Testis (tissue), 3 donors: ENCODE results near the gene ENTREP3. TPM values are rescaled to one million over a fixed set of nuclear protein-coding genes. Genes with fewer than 3 reads are reported as not detected.
A peak's percentile ranks its signal among the peaks of the same experiment; 100 is the strongest.

Experiments used
- DNase-seq: peaks from one replicate; pipeline ENCODE4 v3.0.0-alpha.2; 2019
- H3K27ac ChIP-seq, 2 donors: fragments of 200-600 bp; sonication (generic); one replicate each; pipeline ENCODE4 v1.5.1; 2019
- H3K27me3 ChIP-seq: fragments of 200-600 bp; sonication (generic); one replicate; pipeline ENCODE4 v1.5.1; 2019
- H3K36me3 ChIP-seq: fragments of 200-600 bp; sonication (generic); one replicate; pipeline ENCODE4 v1.5.1; 2017; ENCODE audit warnings: low read depth; ENCODE audit errors: missing control alignments
- H3K4me1 ChIP-seq: fragments of 200-600 bp; sonication (generic); one replicate; pipeline ENCODE4 v1.5.1; 2019
- H3K4me3 ChIP-seq, 2 donors: fragments of 200-600 bp; sonication (generic); one replicate each; pipeline ENCODE4 v1.5.1; 2017 to 2019
- H3K9me3 ChIP-seq: fragments of 200-600 bp; sonication (generic); one replicate; pipeline ENCODE4 v1.5.1; 2017
- CTCF ChIP-seq, 3 experiments: fragments of 450-650 bp in 2 of 3; fragments of 200-600 bp in 1 of 3; sonication (generic) in 1 of 3; IDR thresholded peaks; one replicate each; pipeline ENCODE4 v1.5.1; 2016 to 2019; ENCODE audit warnings: antibody characterized with exemption in 3 of 3, mild to moderate bottlenecking in 2 of 3, moderate library complexity in 1 of 3
- POLR2A ChIP-seq: fragments of 450-650 bp; IDR thresholded peaks from one replicate; pipeline ENCODE4 v1.6.1; 2017; ENCODE audit warnings: antibody characterized with exemption, mild to moderate bottlenecking, moderate library complexity
- WGBS, 2 donors: methylation state at CpG; one replicate each; pipeline ENCODE4 v1.1.5; 2018; 5-methylcytosine and 5-hydroxymethylcytosine counted together
- intact Hi-C: fragments of 100-400 bp; cut with DNase I; formaldehyde crosslinking; loops from one replicate; pipeline ENCODE4 v1.15.1; 2023; ENCODE audit warnings: low total_unique reads
- polyA plus RNA-seq: library from polyadenylated mRNA; stranded (reverse); fragments of 350-450 nt; fragmentation: Illumina TruSeq; extraction: RNeasy Lipid Tissue Mini Kit (QIAGEN cat#74804); gene quantifications from one replicate; pipeline ENCODE4 v1.2.3, GENCODE V29; 2014; ENCODE audit warnings: low read depth, low replicate concordance; ENCODE audit not compliant: insufficient read depth
- total RNA-seq, 2 donors: library from RNA; depleted of rRNA; stranded (reverse); fragments of >200 nt; gene quantifications; one replicate each; pipeline ENCODE4 v1.2.3, GENCODE V29; 2016

ENTREP3 gene
- total and polyA plus RNA-seq, 3 donors from 2014 or later: 14.3 to 27.9 (median 15.8) TPM

- intact Hi-C loops: no loop called here
- Histone ChIP-seq H3K4me3 (no peak overlapping the region), H3K36me3 (no peaks in the 10 kb centered on the region), H3K27ac (no peak overlapping the region), H3K27me3 (no peaks in the 10 kb centered on the region), H3K4me1 (peaks cover 12% of the 10 kb centered on the region), H3K9me3 (no peaks in the 10 kb centered on the region)
- DNase-seq: no peak
- TF ChIP-seq POLR2A: no peak
- no peak for TF ChIP-seq CTCF (IDR thresholded peaks at IDR 0.05)
- 80 to 88% methylated on average over 2 of the region's 2 CpGs for WGBS, 2 donors
These were observed 24.0 kb upstream of the ENTREP3 start for GRCh38 chr1:155279268-155279667.

GRCh38 chr1:155278689-155279160 is 23.4 kb upstream of the ENTREP3 start:
- no peak overlapping the region for H3K4me3 ChIP-seq

DNA sequence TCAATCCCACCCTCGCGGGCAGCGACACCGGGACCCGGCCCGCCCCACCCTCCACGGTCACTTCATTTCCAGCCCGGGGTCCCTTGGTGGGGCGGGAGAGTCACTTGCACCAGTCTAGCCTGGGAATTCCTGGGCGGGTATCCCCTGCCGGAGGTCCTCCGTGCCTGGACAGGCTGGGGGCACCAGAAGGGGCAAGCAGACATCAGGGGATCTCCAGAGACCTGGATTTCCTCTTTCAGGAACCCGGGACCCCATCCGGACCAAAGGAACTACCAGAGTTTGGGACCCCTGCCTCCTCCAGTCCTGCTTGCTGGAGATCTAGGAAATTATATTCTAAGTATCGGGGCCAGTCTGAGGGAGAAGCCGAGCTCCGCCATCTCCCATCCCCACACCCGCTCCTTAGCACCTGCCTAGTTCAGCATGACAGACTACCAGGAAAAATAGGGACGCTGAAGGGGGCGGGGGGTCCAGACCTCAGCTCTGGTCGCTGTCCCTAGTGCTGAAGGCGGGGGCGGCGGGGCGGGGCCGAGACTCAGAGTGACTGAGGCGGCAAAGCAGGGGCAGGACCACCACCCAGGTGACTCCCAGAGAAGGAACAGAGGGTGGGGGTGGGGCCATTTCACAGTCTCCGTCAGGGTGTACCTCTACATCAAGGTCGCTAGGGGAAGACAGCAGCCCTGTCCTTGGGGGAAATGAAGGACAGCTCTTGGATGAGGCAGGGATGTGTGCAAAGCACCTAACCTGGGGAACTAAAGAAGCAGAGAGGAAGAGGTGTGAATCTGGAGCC is 22.8 kb upstream of the ENTREP3 start:
- peak; percentile 69 for DNase-seq
- Histone ChIP-seq H3K9me3 (no peaks in the 10 kb centered on the region), H3K27me3 (no peaks in the 10 kb centered on the region), H3K4me3 (peak overlapping the region; percentile 67 to 75), H3K4me1 (peaks cover 18% of the 10 kb centered on the region), H3K36me3 (no peaks in the 10 kb centered on the region), H3K27ac (no peak overlapping the region)
- TF ChIP-seq CTCF (IDR thresholded peaks at IDR 0.05): no peak
- TF ChIP-seq POLR2A: no peak
- 0% methylated on average over 5 to 27 of the region's 29 CpGs for WGBS, 2 donors
- intact Hi-C loops: no loop called here

More at GRCh38 chr1:155278689-155279160, 23.4 kb upstream of the ENTREP3 start:
- 48 to 60% methylated on average over 10 of the region's 10 CpGs for WGBS, 2 donors
- no peaks in the 10 kb centered on the region for H3K27me3 ChIP-seq
- TF ChIP-seq POLR2A: no peak
- no peak for TF ChIP-seq CTCF (IDR thresholded peaks at IDR 0.05)
- H3K4me1 ChIP-seq: peaks cover 16% of the 10 kb centered on the region
- no peaks in the 10 kb centered on the region for H3K9me3 ChIP-seq
- no peaks in the 10 kb centered on the region for H3K36me3 ChIP-seq
- DNase-seq: no peak
- intact Hi-C loops: no loop called here
- no peak overlapping the region for H3K27ac ChIP-seq

DNA sequence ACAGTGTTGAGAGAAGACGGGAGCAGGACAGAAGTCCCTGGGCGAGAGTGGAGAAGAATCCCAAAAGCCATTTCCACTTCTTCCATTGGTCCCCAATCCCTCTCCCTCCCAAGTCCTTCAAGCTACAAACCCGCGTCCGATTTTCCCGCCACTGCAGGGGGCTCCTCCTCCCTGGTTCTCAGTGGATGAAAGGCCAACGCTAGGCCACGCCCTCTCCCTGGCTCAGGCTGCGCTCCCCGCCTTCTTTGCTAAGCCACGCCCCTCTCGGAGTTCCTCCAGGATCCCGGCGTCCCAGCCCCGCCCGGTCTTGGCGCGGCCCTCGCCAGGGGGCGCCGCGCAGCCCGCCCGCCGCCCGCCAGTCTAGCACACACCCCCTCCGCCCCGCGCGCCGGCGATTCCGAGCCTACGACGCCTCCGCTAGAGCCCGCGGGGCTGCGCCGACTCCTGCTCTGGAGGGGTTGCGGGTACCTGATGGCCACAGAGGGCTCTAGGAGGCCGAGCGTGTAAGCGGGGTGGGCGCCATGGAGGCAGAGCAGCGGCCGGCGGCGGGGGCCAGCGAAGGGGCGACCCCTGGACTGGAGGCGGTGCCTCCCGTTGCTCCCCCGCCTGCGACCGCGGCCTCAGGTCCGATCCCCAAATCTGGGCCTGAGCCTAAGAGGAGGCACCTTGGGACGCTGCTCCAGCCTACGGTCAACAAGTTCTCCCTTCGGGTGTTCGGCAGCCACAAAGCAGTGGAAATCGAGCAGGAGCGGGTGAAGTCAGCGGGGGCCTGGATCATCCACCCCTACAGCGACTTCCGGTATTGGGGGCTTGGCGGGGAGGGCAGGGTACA is 22.0 kb upstream of the ENTREP3 start, which contains the start of gene HCN3:
Gene HCN3 (plus strand): TSS at position 394 of the 832 bp plus-strand sequence. CDS start 128 bp downstream, at position 522.
- no peaks in the 10 kb centered on the region for H3K27me3 ChIP-seq
- H3K27ac ChIP-seq: peak within 1 kb of the TSS in 1 of 2 donors; percentile 53
- WGBS, 2 donors: 1% methylated on average over 23 to 65 of the region's 68 CpGs
- no peaks in the 10 kb centered on the region for H3K36me3 ChIP-seq
- intact Hi-C loops: no loop called here
- no peak for TF ChIP-seq POLR2A
- TF ChIP-seq CTCF (IDR thresholded peaks at IDR 0.05): peak; percentile 44 to 69 (median 52)
- H3K9me3 ChIP-seq: no peaks in the 10 kb centered on the region
- peaks cover 21% of the 10 kb centered on the region for H3K4me1 ChIP-seq
- peak; percentile 99 for DNase-seq
- H3K4me3 ChIP-seq: peak within 1 kb of the TSS; percentile 67 to 75
